ENCODE data around the gene ERN1.
"Not testable (repeated sequence)": the region's sequence is repeated elsewhere in the genome, so short reads cannot be mapped to it uniquely, and the experiment has no call there.

Gene ERN1

GRCh38 chr17:64170286-64170685 lies 40.3 kb upstream of the ERN1 start:
- H3K4me1 ChIP-seq (ENCODE audit: control insufficient read depth in 2 of 2, insufficient read depth in 2 of 2, low read length in 2 of 2) = no peaks in the 10 kb centered on the region
- H3K9ac ChIP-seq (ENCODE audit: low read depth in 1 of 2, low read length in 2 of 2) = no peak overlapping the region
- no peak overlapping the region for H3K27ac ChIP-seq (ENCODE audit: low read depth in 2 of 2, low read length in 2 of 2)
- no peaks in the 10 kb centered on the region for H3K9me3 ChIP-seq (ENCODE audit: control insufficient read depth in 2 of 2, low read length in 2 of 2)
- no peaks in the 10 kb centered on the region for H3K27me3 ChIP-seq (ENCODE audit: control insufficient read depth in 2 of 2, insufficient read depth in 2 of 2, low read length in 2 of 2)
- H3K36me3 ChIP-seq (ENCODE audit: control insufficient read depth in 2 of 2, insufficient read depth in 2 of 2, low read length in 2 of 2) = peaks cover 10 to 36% of the 10 kb centered on the region in 2 donors
- H3K4me3 ChIP-seq (ENCODE audit: low read length in 2 of 2) = no peak overlapping the region

DNA sequence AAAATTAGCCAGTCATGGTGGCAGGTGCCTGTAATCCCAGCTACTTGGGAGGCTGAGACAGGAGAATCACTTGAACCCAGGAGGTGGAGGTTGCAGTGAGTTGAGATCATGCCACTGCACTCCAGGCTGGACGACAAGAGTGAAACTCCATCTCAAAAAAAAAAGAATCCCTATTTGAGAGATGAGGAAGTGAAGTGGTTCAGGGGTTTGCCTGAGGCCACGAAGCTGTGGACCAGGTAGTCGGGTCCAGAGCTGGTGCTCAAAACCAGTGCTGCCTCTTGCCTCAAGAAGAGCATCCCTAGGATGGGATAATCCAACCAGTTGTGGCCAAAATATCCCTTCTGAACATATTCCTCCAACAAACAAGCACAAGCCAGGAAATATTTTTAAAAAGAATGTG lies 37.7 kb upstream of the ERN1 start:
- not testable (repeated sequence) for H3K4me1 ChIP-seq (ENCODE audit: control insufficient read depth in 2 of 2, insufficient read depth in 2 of 2, low read length in 2 of 2); H3K27me3 ChIP-seq (ENCODE audit: control insufficient read depth in 2 of 2, insufficient read depth in 2 of 2, low read length in 2 of 2); H3K27ac ChIP-seq (ENCODE audit: low read depth in 2 of 2, low read length in 2 of 2); H3K9ac ChIP-seq (ENCODE audit: low read depth in 1 of 2, low read length in 2 of 2); H3K4me3 ChIP-seq (ENCODE audit: low read length in 2 of 2); H3K9me3 ChIP-seq (ENCODE audit: control insufficient read depth in 2 of 2, low read length in 2 of 2)
- H3K36me3 ChIP-seq (ENCODE audit: control insufficient read depth in 2 of 2, insufficient read depth in 2 of 2, low read length in 2 of 2) = peaks cover 10 to 28% of the 10 kb centered on the region in 2 donors

- Histone ChIP-seq H3K4me1 (ENCODE audit: control insufficient read depth in 2 of 2, insufficient read depth in 2 of 2, low read length in 2 of 2) (no peaks in the 10 kb centered on the region), H3K27me3 (ENCODE audit: control insufficient read depth in 2 of 2, insufficient read depth in 2 of 2, low read length in 2 of 2) (no peaks in the 10 kb centered on the region), H3K4me3 (ENCODE audit: low read length in 2 of 2) (no peak overlapping the region), H3K9ac (ENCODE audit: low read depth in 1 of 2, low read length in 2 of 2) (no peak overlapping the region), H3K27ac (ENCODE audit: low read depth in 2 of 2, low read length in 2 of 2) (no peak overlapping the region), H3K36me3 (ENCODE audit: control insufficient read depth in 2 of 2, insufficient read depth in 2 of 2, low read length in 2 of 2) (peaks cover 10 to 24% of the 10 kb centered on the region in 2 donors), H3K9me3 (ENCODE audit: control insufficient read depth in 2 of 2, low read length in 2 of 2) (no peaks in the 10 kb centered on the region)
These were observed 36.9 kb upstream of the ERN1 start for GRCh38 chr17:64166876-64167275.

GRCh38 chr17:64165347-64165746 lies 35.4 kb upstream of the ERN1 start:
- Histone ChIP-seq H3K9me3 (ENCODE audit: control insufficient read depth in 2 of 2, low read length in 2 of 2) (no peaks in the 10 kb centered on the region), H3K36me3 (ENCODE audit: control insufficient read depth in 2 of 2, insufficient read depth in 2 of 2, low read length in 2 of 2) (peaks cover 10 to 14% of the 10 kb centered on the region in 2 donors), H3K27ac (ENCODE audit: low read depth in 2 of 2, low read length in 2 of 2) (no peak overlapping the region), H3K27me3 (ENCODE audit: control insufficient read depth in 2 of 2, insufficient read depth in 2 of 2, low read length in 2 of 2) (no peaks in the 10 kb centered on the region), H3K4me3 (ENCODE audit: low read length in 2 of 2) (no peak overlapping the region), H3K9ac (ENCODE audit: low read depth in 1 of 2, low read length in 2 of 2) (no peak overlapping the region), H3K4me1 (ENCODE audit: control insufficient read depth in 2 of 2, insufficient read depth in 2 of 2, low read length in 2 of 2) (no peaks in the 10 kb centered on the region)

GRCh38 chr17:64164596-64165285 lies 34.8 kb upstream of the ERN1 start:
- no peaks in the 10 kb centered on the region for H3K4me1 ChIP-seq (ENCODE audit: control insufficient read depth in 2 of 2, insufficient read depth in 2 of 2, low read length in 2 of 2)
- no peak overlapping the region for H3K9ac ChIP-seq (ENCODE audit: low read depth in 1 of 2, low read length in 2 of 2)
- H3K27me3 ChIP-seq (ENCODE audit: control insufficient read depth in 2 of 2, insufficient read depth in 2 of 2, low read length in 2 of 2) = no peaks in the 10 kb centered on the region
- H3K4me3 ChIP-seq (ENCODE audit: low read length in 2 of 2) = no peak overlapping the region
- H3K9me3 ChIP-seq (ENCODE audit: control insufficient read depth in 2 of 2, low read length in 2 of 2) = no peaks in the 10 kb centered on the region
- H3K27ac ChIP-seq (ENCODE audit: low read depth in 2 of 2, low read length in 2 of 2) = no peak overlapping the region
- peaks cover 5 to 10% of the 10 kb centered on the region in 2 donors for H3K36me3 ChIP-seq (ENCODE audit: control insufficient read depth in 2 of 2, insufficient read depth in 2 of 2, low read length in 2 of 2)

- Histone ChIP-seq H3K9ac (ENCODE audit: low read depth in 1 of 2, low read length in 2 of 2) (no peak overlapping the region), H3K36me3 (ENCODE audit: control insufficient read depth in 2 of 2, insufficient read depth in 2 of 2, low read length in 2 of 2) (peaks cover 5 to 10% of the 10 kb centered on the region in 2 donors), H3K9me3 (ENCODE audit: control insufficient read depth in 2 of 2, low read length in 2 of 2) (no peaks in the 10 kb centered on the region), H3K27me3 (ENCODE audit: control insufficient read depth in 2 of 2, insufficient read depth in 2 of 2, low read length in 2 of 2) (no peaks in the 10 kb centered on the region), H3K4me3 (ENCODE audit: low read length in 2 of 2) (no peak overlapping the region), H3K27ac (ENCODE audit: low read depth in 2 of 2, low read length in 2 of 2) (no peak overlapping the region), H3K4me1 (ENCODE audit: control insufficient read depth in 2 of 2, insufficient read depth in 2 of 2, low read length in 2 of 2) (no peaks in the 10 kb centered on the region)
These were observed 33.5 kb upstream of the ERN1 start for GRCh38 chr17:64163468-64163867.

- H3K9me3 ChIP-seq (ENCODE audit: control insufficient read depth in 2 of 2, low read length in 2 of 2) = no peaks in the 10 kb centered on the region
- H3K9ac ChIP-seq (ENCODE audit: low read depth in 1 of 2, low read length in 2 of 2) = no peak overlapping the region
- H3K4me3 ChIP-seq (ENCODE audit: low read length in 2 of 2) = no peak overlapping the region
- H3K36me3 ChIP-seq (ENCODE audit: control insufficient read depth in 2 of 2, insufficient read depth in 2 of 2, low read length in 2 of 2) = peaks cover 5 to 10% of the 10 kb centered on the region in 2 donors
- H3K4me1 ChIP-seq (ENCODE audit: control insufficient read depth in 2 of 2, insufficient read depth in 2 of 2, low read length in 2 of 2) = no peaks in the 10 kb centered on the region
- no peaks in the 10 kb centered on the region for H3K27me3 ChIP-seq (ENCODE audit: control insufficient read depth in 2 of 2, insufficient read depth in 2 of 2, low read length in 2 of 2)
- H3K27ac ChIP-seq (ENCODE audit: low read depth in 2 of 2, low read length in 2 of 2) = no peak overlapping the region
These were observed 32.6 kb upstream of the ERN1 start for GRCh38 chr17:64162554-64162953.

GRCh38 chr17:64161380-64162176 lies 31.6 kb upstream of the ERN1 start:
- Histone ChIP-seq H3K4me1 (ENCODE audit: control insufficient read depth in 2 of 2, insufficient read depth in 2 of 2, low read length in 2 of 2) (peaks cover 0 to 2% of the 10 kb centered on the region in 2 donors), H3K4me3 (ENCODE audit: low read length in 2 of 2) (no peak overlapping the region), H3K9ac (ENCODE audit: low read depth in 1 of 2, low read length in 2 of 2) (no peak overlapping the region), H3K27ac (ENCODE audit: low read depth in 2 of 2, low read length in 2 of 2) (no peak overlapping the region), H3K9me3 (ENCODE audit: control insufficient read depth in 2 of 2, low read length in 2 of 2) (no peaks in the 10 kb centered on the region), H3K36me3 (ENCODE audit: control insufficient read depth in 2 of 2, insufficient read depth in 2 of 2, low read length in 2 of 2) (peaks cover 5 to 7% of the 10 kb centered on the region in 2 donors), H3K27me3 (ENCODE audit: control insufficient read depth in 2 of 2, insufficient read depth in 2 of 2, low read length in 2 of 2) (no peaks in the 10 kb centered on the region)

GRCh38 chr17:64160378-64160777 lies 30.4 kb upstream of the ERN1 start:
- Histone ChIP-seq H3K36me3 (ENCODE audit: control insufficient read depth in 2 of 2, insufficient read depth in 2 of 2, low read length in 2 of 2) (peaks cover 3 to 4% of the 10 kb centered on the region in 2 donors), H3K4me1 (ENCODE audit: control insufficient read depth in 2 of 2, insufficient read depth in 2 of 2, low read length in 2 of 2) (peaks cover 0 to 9% of the 10 kb centered on the region in 2 donors), H3K9me3 (ENCODE audit: control insufficient read depth in 2 of 2, low read length in 2 of 2) (no peaks in the 10 kb centered on the region), H3K4me3 (ENCODE audit: low read length in 2 of 2) (no peak overlapping the region), H3K27me3 (ENCODE audit: control insufficient read depth in 2 of 2, insufficient read depth in 2 of 2, low read length in 2 of 2) (no peaks in the 10 kb centered on the region), H3K27ac (ENCODE audit: low read depth in 2 of 2, low read length in 2 of 2) (no peak overlapping the region), H3K9ac (ENCODE audit: low read depth in 1 of 2, low read length in 2 of 2) (no peak overlapping the region)

DNA sequence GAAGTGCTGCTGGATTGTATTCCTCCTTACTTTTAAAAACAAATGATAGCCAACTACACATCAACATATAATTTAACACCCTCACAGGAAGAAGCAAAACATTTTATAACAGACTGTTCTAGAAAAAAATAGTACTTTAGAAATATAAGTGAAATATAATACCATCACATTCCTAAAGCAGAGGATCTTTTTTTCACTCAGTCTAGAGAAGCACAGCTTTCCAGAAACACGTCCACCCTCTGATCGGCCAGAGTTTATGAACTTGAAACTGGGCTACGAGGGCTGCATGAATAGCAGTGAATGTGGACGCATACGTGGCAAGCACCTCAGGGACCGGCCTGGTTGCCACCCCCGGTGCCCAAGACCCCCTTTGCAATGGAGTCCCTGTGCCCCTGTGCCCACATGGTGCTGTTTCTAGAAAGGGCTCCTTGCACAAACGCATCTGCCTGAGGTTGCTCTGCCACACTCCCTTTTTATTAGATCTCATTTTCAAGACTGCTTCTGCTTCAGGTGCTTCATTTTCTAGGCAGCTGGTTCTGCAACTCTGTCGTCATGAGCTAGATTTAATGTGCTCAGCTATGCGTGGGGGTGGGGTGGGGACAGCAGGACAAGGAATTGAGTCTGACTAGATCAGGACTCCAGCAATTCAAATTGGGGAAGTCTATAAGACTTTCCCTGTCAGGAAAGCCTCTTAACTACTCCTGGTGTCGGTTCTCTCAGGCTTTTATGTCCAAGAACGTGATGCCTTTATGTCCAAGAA lies 29.1 kb upstream of the ERN1 start:
- H3K27me3 ChIP-seq (ENCODE audit: control insufficient read depth in 2 of 2, insufficient read depth in 2 of 2, low read length in 2 of 2) = no peaks in the 10 kb centered on the region
- H3K4me1 ChIP-seq (ENCODE audit: control insufficient read depth in 2 of 2, insufficient read depth in 2 of 2, low read length in 2 of 2) = peaks cover 0 to 9% of the 10 kb centered on the region in 2 donors
- H3K9ac ChIP-seq (ENCODE audit: low read depth in 1 of 2, low read length in 2 of 2) = no peak overlapping the region
- H3K9me3 ChIP-seq (ENCODE audit: control insufficient read depth in 2 of 2, low read length in 2 of 2) = no peaks in the 10 kb centered on the region
- H3K27ac ChIP-seq (ENCODE audit: low read depth in 2 of 2, low read length in 2 of 2) = no peak overlapping the region
- peaks cover 0 to 5% of the 10 kb centered on the region in 2 donors for H3K36me3 ChIP-seq (ENCODE audit: control insufficient read depth in 2 of 2, insufficient read depth in 2 of 2, low read length in 2 of 2)
- H3K4me3 ChIP-seq (ENCODE audit: low read length in 2 of 2) = no peak overlapping the region
